HL-60 (cell line): ENCODE data around the gene TSC2.
"Not testable (repeated sequence)": the region's sequence is repeated elsewhere in the genome, so short reads cannot be mapped to it uniquely, and the experiment has no call there.

Source experiments
- GABPA ChIP-seq: IDR thresholded peaks from 2 replicates; pipeline ENCODE4 v1.6.1; 2012; ENCODE audit warnings: low read depth
- TF ChIP-seq, protein P1 (sequence below): IDR thresholded peaks from one replicate; pipeline ENCODE4 v1.5.1; 2011; ENCODE audit warnings: low read length, control low read depth, inconsistent platforms; ENCODE audit not compliant: insufficient read depth

DNA sequence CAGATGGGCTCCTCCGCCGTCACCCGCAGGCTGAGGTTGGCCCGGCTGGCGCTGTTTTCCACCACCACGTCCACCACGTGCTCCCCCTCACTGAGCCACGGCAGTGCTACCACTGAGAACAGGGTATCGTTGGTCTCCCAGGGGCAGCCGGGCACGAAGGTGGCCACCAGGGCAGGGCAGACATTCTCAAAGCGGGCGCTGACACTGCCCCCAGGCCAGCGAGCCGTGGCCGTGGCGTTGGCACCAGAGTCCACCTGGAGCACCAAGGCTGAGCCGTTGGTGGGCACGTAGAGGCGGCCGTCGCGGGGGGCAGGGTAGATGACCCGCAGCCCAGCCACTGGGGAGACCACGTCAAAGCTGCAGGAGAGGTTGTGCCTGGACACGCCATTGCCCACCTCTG, 66.4 kb downstream of the TSC2 start:
- not testable (repeated sequence) for TF ChIP-seq GABPA
- TF ChIP-seq, protein P1, sequence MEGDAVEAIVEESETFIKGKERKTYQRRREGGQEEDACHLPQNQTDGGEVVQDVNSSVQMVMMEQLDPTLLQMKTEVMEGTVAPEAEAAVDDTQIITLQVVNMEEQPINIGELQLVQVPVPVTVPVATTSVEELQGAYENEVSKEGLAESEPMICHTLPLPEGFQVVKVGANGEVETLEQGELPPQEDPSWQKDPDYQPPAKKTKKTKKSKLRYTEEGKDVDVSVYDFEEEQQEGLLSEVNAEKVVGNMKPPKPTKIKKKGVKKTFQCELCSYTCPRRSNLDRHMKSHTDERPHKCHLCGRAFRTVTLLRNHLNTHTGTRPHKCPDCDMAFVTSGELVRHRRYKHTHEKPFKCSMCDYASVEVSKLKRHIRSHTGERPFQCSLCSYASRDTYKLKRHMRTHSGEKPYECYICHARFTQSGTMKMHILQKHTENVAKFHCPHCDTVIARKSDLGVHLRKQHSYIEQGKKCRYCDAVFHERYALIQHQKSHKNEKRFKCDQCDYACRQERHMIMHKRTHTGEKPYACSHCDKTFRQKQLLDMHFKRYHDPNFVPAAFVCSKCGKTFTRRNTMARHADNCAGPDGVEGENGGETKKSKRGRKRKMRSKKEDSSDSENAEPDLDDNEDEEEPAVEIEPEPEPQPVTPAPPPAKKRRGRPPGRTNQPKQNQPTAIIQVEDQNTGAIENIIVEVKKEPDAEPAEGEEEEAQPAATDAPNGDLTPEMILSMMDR: not testable (repeated sequence)
